NB4 (cell line): ENCODE measurements around the gene LAMA5.

ENCODE experiments used
- MYC ChIP-seq: IDR thresholded peaks from 2 replicates; pipeline ENCODE4 v1.6.1; 2011; ENCODE audit warnings: low read depth, low read length
- POLR2A ChIP-seq: IDR thresholded peaks from 2 replicates; pipeline ENCODE4 v1.6.1; 2011; ENCODE audit warnings: mild to moderate bottlenecking; ENCODE audit not compliant: insufficient read length; ENCODE audit errors: extremely low read depth
- TF ChIP-seq, protein P1 (sequence below): IDR thresholded peaks from one replicate; pipeline ENCODE4 v1.5.1; 2012; ENCODE audit warnings: low read depth, low read length
- TF ChIP-seq, protein P2 (sequence below): IDR thresholded peaks from 2 replicates; pipeline ENCODE4 v1.6.1; 2011; ENCODE audit warnings: low read depth, low read length

DNA sequence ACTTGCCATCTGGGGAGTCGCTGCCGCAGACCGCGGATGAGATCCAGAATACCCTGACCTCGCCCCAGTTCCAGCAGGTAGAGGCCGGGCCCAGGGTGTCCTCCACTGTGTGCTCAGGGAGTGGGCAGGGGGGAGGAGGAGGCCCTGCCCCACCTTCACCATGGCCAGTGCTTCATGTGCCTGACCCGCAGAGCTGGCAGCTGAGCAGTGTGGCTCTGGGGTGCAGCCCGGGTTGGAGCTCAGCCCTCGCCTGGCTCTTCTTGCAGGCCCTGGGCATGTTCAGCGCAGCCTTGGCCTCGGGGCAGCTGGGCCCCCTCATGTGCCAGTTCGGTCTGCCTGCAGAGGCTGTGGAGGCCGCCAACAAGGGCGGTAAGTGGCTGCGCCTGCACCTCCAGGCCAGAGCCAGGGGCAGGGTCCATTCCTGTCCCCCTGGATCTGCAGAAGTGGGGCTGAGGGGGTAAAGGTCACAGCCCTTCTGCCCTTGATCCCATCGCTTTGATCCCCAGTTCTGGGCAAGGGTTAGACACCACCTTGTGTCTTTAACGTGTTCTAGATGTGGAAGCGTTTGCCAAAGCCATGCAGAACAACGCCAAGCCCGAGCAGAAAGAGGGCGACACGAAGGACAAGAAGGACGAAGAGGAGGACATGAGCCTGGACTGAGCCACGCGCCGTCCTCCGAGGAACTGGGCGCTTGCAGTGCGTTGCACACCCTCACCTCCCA, 58.9 kb downstream of the LAMA5 start:
- TF ChIP-seq POLR2A: no peak
- TF ChIP-seq, protein P1, sequence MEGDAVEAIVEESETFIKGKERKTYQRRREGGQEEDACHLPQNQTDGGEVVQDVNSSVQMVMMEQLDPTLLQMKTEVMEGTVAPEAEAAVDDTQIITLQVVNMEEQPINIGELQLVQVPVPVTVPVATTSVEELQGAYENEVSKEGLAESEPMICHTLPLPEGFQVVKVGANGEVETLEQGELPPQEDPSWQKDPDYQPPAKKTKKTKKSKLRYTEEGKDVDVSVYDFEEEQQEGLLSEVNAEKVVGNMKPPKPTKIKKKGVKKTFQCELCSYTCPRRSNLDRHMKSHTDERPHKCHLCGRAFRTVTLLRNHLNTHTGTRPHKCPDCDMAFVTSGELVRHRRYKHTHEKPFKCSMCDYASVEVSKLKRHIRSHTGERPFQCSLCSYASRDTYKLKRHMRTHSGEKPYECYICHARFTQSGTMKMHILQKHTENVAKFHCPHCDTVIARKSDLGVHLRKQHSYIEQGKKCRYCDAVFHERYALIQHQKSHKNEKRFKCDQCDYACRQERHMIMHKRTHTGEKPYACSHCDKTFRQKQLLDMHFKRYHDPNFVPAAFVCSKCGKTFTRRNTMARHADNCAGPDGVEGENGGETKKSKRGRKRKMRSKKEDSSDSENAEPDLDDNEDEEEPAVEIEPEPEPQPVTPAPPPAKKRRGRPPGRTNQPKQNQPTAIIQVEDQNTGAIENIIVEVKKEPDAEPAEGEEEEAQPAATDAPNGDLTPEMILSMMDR: no peak
- TF ChIP-seq, protein P2, sequence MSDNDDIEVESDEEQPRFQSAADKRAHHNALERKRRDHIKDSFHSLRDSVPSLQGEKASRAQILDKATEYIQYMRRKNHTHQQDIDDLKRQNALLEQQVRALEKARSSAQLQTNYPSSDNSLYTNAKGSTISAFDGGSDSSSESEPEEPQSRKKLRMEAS: no peak
- TF ChIP-seq MYC: no peak
